Measurements from ENCODE around the gene SHC3.

- no peak for TF ChIP-seq POLR2A (IDR thresholded peaks at IDR 0.05; ENCODE audit: low read length)
- TF ChIP-seq GATA1 (IDR thresholded peaks at IDR 0.05; ENCODE audit: low read depth, low read length), result no peak
Observed at GRCh38 chr9:89112243-89112642, 66.4 kb downstream of the SHC3 start.

Measured in erythroblast (primary cell).